Fibroblast of skin of right quadriceps (primary cell): ENCODE data around the gene CHGA.
A peak's percentile ranks its signal among the peaks of the same experiment; 100 is the strongest.

ENCODE experiments used
- DNase-seq: peaks from one replicate; pipeline ENCODE4 v3.0.0-alpha.2; 2013

Gene CHGA

DNA sequence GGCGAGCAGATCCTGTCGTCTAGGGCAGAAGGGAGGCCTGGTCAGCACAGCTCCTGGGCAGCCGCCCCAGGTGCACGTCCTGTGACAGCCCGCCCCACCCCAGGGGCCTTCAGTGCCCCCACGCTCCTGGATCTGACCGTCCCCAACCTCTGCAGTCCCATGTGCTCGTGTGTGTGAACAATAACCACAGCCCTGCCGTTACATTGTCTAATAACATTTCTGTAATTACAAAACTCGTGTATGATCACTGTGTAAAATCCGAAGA is 39.8 kb downstream of the CHGA start:
- DNase-seq: no peak

DNA sequence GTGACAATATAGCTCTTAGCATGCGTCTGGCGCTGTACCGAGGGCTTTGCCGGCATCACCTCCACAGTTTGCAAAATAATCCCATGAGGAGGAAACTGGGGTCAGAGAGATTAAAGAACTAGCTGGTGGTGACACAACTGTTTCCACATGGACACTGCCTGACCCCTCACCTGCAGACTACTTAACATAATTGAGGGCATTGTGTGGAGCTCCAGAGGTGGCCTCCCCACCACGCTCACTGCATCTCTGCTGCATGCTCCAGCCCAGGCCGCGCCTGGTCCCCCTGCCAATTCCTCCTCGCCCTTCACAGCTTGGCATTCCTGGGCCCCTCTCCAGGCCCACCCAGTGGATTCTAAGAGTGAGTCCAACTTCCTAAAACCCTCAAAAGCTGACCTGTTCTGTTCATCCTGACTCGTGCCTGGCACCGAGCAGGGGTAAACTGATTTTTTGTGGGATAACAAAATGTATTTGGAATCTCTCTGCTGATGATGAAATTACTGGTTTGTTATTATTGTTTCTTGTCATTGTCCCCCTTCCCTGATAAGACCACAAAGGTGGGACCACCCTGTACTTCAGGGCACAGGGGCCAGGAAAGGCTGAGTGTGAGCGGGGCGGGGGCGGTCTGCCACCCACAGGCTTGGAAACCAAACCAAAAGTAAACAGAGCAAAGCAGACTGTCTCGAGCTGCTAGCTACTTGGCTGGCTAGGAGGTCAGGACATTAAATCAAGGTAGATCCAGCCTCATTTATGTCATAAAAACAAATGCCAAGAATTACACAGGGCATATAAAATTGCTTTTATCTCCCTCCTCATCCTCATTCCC is 40.6 kb downstream of the CHGA start:
- DNase-seq: no peak

DNA sequence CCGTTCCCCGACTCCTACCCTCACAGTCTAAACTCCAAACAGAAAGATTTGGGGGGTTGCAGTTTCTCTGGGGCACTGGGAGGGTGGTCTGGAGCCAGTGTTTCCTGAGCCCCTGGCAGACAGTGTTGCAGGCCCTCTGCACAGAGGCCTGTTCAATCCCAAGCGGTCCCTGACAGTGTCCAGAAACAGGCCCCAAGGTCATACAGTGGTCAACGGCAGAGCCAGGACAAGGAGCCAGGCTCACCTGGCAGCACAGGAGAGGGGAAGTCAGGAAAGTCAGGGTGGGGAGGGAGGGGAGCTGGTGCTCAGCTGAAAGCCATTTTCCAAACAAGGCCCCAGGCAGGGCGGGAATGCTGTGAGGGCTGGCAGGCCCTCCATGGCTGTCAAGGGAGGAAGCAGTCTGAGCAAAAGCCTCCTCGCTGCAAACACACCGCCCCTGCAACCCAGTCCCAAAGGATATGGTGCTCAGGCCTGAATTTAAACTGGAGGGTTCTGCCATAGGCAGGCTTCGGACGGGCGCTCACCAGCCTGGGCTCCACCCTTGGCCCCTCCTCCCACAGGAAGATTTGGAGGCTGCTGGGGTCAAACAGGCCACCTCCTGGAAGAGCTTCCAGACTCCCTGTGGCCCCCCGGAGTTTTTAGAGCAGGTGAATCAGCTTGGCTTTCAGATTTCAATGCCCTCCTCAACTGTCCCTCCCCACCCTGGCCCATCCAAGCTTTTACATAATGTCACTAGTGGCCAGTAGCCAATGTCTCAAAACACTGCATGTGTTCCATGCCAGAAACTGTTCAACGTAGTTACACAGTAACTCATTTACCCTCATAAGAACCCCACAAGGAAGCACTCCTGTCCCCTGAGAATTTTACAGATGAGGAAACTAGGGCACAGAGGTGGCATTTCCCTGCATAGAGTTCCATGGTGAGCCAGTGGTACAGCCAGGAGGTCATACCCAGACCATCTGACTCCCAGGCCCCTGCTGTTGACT is 41.5 kb downstream of the CHGA start:
- DNase-seq: no peak

DNA sequence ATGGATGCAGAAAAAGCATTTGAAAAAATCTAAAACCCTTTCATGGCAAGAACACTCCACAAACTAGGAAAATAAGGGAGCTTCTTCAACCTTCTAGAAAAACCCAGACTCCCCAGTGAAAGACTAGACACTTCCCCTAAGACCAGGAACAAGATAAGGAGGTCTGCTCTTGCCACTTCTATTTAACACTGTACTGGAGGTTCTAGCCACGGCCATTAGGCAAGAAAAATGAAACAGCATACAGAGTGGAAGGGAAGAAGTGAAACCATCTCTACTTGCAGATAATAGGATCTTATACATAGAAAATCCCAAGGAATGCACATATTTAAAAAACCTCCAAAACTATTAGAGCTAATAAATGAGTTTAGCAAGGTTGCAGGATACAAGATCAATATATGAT is 42.3 kb downstream of the CHGA start:
- no peak for DNase-seq

DNA sequence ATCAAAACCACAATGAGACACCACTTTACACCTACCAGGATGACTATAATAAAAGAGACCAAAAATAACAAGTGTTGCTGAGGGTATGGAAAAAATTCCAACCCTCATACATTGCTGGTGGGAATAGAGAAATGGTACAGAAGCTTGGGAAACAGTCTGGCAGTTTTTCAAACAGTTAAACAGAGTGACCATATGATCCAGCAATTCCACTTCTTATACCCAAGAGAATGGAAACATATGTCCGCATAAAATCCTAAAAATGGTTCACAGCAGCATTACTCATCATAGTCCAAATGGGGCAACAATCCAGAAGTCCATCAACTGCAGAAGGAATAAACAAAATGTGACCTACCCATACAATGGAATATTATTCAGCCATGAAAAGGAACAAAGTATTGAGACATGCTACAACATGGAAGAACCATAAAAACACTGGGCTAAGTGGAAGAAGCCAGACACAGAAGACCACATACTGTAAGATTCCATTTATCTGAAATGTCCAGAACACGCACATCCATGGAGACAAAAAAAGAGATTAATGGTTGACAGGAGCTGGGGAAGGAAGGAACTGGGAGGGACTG is 44.5 kb downstream of the CHGA start:
- DNase-seq: peak; percentile 64

DNA sequence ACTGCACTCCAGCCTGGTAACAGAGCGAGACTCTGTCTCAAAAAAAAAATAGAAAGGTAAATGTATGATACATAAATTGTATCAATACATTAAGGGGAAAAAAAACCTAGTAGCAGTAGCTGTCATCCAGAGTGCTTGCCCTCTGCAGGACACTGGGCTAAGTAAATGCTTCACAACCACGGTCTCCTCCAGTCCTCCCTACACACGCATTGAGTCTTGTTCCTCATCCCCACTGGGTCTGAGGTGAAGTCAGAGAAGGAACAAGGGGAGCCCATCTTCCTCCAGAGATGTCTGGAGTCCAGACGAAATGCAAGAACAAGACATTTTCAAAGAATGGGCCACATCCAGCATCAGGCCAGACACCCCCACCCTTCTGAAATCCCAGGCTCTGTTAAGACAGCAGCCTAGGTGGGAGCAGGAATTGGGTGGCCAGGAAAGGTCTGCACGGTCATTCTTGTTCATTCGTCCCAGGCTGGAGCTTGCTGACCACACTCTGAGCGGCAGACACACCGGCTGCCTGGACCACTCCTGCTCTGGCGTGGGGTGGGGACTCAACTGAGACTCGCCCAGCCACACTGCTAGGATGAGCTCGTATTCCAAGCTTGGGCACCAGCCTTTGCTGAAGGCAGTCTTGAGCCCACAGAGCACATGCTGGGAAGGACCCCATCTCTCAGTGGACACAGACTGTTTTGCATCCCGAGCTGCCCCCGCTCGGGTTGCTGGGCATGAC is 45.5 kb downstream of the CHGA start:
- no peak for DNase-seq

DNA sequence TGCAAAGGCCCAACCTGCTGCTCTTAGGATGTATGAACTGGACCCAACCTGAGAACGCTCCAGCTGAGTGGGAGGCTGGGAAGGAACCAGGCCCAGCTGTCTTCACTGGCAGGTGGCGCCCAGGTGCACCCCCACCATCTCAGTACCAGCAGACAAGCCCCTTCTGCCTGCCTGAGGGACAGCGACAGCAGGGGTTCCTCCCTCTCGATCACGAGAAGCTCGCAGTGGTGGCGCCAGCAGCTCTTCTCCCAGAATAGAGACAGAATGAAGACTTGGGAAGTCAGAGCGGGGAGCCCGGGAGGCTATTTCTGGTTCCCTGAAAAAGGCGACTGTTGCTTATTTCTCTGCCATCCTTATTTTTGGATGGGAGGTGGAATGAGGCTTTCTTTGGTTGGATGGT is 46.5 kb downstream of the CHGA start:
- no peak for DNase-seq

DNA sequence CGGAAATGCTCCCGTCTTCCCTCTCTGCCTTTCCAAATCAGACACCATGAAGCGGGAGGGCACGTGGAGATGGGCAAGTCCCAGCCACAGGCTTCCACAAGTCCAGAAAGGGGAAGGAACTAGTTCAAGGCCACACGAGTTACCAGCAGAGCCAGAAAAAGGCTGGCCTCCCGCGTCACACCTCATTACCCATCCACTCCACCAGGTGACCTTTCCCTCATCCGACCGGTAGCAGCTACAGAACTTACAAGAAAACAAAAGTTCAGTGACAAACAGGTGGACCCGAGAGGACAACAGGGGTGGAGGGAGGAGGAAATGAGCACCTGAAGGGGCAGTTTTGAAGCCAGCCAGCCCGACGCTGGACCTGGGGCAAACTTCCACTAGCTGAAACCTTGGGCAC is 46.9 kb downstream of the CHGA start:
- no peak for DNase-seq

DNA sequence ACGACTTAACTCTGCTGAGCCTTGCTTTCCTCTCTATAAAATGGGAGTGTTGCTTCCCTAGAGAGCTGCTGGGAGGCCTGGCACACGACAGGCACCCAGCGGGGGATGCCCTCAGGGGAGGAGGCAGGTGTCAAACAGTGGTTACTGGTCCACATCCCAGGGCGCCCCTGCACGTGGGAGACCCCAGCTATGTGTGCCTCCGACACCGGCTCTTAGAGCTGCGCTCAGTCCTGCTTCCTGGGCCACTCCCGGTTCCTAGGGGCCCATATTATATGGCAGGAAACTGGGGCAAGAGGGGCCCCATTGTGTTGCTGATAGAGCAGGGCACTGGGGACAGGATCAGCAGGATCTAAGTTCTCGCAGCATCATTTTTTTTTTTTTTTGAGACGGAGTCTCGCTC is 47.3 kb downstream of the CHGA start:
- no peak for DNase-seq

DNA sequence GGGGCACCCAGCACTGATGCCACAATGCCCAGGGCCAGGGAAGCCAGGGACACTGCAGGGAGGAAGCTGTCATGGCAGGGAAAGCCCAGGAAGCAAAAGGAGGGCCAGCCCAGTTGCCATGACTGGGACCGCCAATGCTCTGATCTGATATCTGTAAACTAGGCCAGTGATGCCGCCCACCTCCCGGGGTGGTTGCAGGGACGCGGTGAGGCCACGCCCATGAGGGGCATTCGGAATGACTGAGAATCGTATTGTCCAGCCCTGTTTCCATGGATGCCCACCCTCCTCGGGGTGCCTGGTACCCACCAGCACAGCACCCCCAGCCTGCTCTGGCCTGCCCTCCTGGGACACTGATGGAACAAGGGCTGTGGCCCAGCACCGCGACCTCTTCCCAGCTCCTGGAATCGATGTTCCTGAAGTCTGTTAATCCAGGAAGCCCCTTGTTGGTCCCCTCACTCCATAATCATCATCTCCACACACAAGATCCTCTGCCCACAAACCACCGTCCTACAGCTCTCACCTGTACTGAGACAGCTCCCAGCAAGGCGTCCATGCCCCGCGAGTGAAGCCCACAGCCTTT is 48.7 kb downstream of the CHGA start:
- DNase-seq: no peak

DNA sequence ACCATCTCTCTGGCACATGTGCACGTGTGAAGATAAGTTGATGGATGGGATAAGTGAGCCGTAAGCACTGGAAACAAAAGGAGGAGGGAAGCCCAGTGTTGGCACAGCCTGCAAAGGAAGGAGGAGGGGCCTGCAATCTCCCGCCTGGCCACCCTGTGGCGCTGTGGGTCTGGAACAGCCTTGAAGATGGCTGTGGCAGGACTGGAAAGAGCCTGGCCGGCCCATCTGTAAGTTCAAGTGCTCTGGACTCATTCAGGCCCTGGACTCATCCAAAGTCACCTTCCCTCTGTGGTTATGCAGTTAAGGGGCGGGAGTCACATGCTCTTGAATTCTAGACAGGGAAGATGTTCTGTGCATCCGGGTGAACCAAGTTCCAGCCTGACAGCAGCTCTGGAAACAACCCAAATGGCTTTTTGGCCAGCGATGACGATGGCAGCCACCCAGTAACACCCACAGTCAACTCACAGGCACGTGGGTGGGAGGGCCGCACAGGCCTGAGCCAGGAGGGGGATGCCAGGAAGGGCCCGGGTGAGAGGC is 50.4 kb downstream of the CHGA start:
- DNase-seq: no peak

DNA sequence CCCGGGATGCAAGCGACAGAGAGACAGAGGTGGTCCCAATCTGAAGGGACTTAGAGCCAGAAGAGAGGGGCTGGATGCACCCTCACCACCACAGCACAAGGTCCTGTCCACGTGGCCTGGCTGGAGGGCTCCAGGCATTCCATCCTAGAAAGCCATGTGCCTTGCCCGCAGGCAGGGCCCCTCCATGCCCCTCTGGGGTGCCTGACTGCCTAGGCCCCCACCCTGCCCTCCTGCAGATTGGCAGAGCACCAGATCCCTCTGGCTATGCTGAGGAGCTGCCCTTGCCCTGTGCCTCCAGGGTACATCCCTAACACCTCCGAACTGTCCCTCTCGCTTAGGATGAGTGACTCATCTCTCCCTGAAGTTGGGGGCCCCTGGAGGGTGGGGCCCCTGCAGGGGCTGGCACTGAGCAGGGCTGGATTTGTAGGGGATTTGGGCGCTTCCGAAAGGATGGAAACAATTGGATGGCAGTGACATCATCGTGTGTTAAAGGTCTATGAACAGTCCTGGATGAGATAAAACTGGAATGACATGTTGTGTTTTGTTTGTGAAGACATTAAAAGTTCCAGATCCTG is 50.9 kb downstream of the CHGA start:
- DNase-seq: no peak

DNA sequence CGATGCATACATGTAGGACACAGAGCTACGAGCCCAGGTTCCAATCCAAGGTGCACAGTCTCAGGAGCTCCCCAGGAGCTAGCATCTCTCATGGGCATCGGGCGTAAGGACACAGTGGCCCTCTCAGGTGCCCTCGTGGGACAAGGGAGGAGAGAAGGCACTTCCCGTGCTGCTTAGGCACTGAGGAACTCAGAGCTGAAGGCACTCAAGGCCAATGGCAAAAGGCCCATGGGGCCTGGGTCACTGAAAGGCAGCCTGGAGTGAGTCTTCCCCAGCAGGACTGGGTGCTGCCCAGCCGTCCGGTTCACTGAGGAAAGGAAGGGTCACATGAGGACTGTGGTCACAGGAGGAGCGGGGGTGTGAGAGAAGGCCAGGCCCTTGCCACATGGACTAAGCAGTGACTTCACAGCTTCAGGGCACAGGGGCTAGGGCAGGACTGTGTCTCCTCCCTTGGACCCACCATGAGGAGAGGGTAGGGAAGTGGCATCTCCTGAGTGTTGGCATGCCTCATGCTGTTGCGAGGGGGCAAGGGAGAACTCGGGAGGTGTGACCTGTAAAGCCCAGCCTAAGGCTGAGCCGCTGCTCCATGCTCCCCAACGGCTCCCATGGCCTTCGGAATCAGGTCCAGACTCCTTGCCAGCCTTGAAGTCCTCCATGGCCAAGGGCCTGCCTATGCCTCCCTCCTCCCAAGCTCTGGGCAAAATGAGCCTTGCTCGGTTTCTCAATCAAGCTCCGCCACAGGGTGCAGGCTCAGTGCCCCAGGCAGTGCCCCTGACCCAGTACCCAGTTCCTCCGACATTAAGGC is 51.8 kb downstream of the CHGA start:
- DNase-seq: no peak

DNA sequence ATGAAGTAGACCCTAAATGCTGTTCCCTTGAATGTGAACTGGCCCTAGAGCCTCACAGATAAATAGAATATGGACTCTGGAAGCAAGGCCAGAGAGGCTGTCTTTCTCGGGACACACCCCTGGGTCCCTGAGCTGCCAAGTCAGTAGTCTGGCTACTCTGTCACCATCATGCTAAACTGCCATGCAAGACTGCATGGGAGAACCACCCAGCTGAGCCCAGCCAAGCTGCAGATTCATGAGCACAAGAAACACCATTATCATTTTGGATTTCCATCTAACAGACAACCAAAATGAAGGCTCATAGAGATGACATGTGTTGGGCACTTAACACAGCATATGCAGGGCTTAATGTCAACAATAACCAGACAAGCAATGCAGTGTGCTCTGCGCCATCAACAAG is 53.3 kb downstream of the CHGA start:
- DNase-seq: no peak

DNA sequence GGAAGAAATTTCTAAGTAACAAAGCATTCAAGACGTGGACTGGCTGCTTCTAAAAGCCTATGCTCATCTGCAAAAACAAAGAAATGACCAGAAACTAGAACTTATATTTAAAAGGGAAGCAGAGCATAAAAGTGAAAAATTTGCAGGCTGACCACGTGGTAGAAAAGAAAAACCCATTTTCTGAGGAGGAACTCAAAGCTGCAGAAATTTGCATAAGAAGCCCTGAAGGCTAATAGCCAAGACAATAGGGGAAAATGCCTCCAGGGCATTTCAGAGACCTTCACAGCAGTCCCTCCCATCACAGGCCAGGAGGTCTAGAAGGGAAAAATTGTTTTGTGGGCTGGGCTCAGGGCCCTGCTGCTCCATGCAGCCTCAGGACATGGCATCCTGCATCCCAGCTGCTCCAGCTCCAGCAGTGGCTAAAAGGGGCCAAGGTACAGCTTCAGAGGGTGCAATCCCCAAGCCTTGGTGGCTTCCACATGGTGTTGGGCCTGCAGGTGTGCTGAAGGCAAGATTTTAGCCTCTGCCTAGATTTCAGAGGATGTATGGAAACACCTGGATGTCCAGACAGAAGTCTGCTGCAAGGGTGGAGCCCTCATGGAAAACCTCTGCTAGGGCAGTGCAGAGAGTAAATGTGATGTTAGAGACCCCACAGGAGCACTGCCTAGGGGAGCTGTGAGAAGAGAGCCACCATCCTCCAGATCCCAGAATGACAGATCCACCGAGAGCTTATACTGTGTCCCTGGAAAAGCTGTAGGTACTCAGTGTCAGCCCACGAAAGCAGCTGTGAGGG is 55.5 kb downstream of the CHGA start:
- no peak for DNase-seq

DNA sequence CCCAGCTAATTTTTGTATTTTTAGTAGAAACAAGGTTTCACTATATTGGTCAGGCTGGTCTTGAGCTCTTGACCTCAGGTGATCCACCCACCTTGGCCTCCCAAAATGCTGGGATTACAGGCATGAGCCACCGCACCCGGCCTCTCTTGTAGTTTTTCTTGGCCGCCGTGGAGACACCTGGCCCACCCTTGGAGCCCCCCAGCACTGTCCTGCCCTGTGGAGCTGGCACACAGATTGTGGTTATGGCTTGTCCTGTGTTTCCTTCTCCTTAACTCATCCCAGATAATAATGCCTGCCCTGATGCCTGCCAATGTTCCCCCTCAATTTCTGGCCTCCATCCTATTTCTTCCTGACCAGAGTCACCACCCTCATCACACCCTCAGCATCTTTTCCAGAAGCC is 57.9 kb downstream of the CHGA start:
- DNase-seq: no peak

DNA sequence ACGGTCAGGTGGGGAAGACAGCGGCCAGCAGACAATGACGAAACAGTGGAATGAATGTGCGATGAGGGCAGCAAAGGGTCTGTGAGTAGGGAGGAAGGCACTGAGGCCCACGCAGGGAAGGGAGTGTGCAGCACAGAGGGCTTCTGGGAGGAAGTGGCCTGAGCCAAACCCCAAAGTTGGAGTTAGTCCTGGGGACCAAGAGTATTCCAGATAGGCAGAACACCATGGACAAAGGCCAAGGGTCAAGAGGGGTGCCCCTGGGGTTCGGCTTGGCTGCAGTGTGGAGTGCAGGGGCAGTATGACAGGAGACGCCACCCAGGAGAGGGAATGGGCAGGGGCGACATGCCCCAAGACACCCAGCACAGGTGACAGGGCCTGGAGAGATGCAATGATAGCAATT is 58.8 kb downstream of the CHGA start:
- no peak for DNase-seq

DNA sequence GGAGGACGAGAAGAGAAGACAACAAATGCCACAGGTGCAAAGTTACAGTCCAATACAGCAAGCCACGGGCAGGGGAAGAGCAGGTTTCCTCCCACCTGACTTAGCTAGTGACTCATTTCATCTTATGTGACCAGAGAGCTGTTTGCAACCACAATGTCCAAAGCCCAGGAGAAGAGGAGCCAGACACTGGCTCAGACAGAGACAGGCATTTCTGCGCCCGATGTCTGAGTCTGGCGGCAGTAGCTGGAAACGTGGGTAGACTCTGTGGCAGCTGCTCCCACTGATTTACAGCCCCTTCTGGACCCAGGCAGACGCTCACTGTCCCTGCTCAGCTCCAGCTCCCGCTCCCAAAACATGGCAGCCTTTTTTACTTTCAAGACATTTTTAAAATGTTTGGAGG is 60.0 kb downstream of the CHGA start:
- DNase-seq: no peak

DNA sequence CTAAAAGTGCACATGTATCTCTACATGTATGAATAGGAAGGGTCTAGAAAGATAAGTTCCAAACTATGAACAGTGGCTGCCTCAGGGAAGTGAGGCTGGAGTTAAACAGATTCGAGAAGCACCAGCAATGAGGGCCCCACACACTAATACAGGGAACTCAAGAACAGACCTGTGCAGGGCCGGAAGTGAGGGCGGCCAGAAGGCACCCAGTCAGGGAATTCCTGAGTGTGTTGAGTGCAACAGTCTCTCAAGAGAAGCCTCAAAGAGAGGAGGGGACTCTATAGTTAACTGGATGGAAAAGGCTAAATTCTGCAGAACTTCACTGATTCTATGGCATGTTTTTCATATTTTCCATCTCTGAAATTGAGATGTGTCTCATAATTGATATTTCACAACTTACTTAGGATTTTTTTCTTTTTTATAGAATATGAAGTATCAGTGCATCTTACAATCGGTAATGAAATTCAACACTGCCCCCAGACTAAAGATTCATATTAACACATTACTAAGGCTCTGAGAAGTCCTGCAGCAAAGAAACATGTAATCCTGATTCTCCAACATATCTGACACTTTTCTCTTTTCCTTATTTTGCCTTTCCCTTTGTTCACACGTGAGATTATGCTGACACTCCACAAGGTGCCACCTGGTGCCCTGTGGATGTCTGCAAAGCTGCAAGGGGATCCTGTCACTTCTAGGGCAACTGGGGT is 61.3 kb downstream of the CHGA start:
- no peak for DNase-seq
